BE2C (cell line): ENCODE results near the gene NCMAP.
"Not testable (repeated sequence)": the region's sequence is repeated elsewhere in the genome, so short reads cannot be mapped to it uniquely, and the experiment has no call there.

ENCODE experiments used
- DNase-seq: peaks from one replicate; pipeline ENCODE4 v3.0.0-alpha.2; 2020
- H3K27me3 ChIP-seq: fragments of 250-450 bp; sonication (Bioruptor Pico); 2 replicates; pipeline ENCODE4 v1.5.1; 2020; ENCODE audit warnings: mild to moderate bottlenecking
- H3K36me3 ChIP-seq: fragments of 250-450 bp; sonication (Bioruptor Pico); 2 replicates; pipeline ENCODE4 v1.5.1; 2020; ENCODE audit warnings: mild to moderate bottlenecking
- H3K4me1 ChIP-seq: fragments of 250-450 bp; sonication (Bioruptor Pico); 2 replicates; pipeline ENCODE4 v1.5.1; 2020
- H3K4me3 ChIP-seq: 2 replicates; pipeline ENCODE4 v1.5.1; 2011; ENCODE audit warnings: low read depth, low read length
- H3K9me3 ChIP-seq: fragments of 250-450 bp; sonication (Bioruptor Pico); 2 replicates; pipeline ENCODE4 v1.5.1; 2020
- TF ChIP-seq, protein P1 (sequence below): IDR thresholded peaks from 2 replicates; pipeline ENCODE4 v1.5.1; 2012; ENCODE audit warnings: mild to moderate bottlenecking, low read depth, low read length

The NCMAP gene

GRCh38 chr1:24516506-24516905 lies 39.4 kb upstream of the NCMAP start:
- Histone ChIP-seq H3K9me3 (no peaks in the 10 kb centered on the region), H3K36me3 (no peaks in the 10 kb centered on the region), H3K27me3 (peaks cover 9% of the 10 kb centered on the region), H3K4me3 (no peak overlapping the region), H3K4me1 (no peaks in the 10 kb centered on the region)
- TF ChIP-seq, protein P1, sequence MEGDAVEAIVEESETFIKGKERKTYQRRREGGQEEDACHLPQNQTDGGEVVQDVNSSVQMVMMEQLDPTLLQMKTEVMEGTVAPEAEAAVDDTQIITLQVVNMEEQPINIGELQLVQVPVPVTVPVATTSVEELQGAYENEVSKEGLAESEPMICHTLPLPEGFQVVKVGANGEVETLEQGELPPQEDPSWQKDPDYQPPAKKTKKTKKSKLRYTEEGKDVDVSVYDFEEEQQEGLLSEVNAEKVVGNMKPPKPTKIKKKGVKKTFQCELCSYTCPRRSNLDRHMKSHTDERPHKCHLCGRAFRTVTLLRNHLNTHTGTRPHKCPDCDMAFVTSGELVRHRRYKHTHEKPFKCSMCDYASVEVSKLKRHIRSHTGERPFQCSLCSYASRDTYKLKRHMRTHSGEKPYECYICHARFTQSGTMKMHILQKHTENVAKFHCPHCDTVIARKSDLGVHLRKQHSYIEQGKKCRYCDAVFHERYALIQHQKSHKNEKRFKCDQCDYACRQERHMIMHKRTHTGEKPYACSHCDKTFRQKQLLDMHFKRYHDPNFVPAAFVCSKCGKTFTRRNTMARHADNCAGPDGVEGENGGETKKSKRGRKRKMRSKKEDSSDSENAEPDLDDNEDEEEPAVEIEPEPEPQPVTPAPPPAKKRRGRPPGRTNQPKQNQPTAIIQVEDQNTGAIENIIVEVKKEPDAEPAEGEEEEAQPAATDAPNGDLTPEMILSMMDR, result no peak
- no peak for DNase-seq

- Histone ChIP-seq H3K4me3 (no peak overlapping the region), H3K27me3 (peaks cover 9% of the 10 kb centered on the region), H3K4me1 (no peaks in the 10 kb centered on the region), H3K36me3 (no peaks in the 10 kb centered on the region), H3K9me3 (no peaks in the 10 kb centered on the region)
- TF ChIP-seq, protein P1, result no peak
- no peak for DNase-seq
Observed at GRCh38 chr1:24517898-24518297, 38.0 kb upstream of the NCMAP start.

- not testable (repeated sequence) for H3K9me3 ChIP-seq
Observed at GRCh38 chr1:24520282-24520681, 35.6 kb upstream of the NCMAP start.

GRCh38 chr1:24525606-24526005 lies 30.3 kb upstream of the NCMAP start:
- DNase-seq, result no peak
- Histone ChIP-seq H3K4me1 (no peaks in the 10 kb centered on the region), H3K36me3 (no peaks in the 10 kb centered on the region), H3K9me3 (no peaks in the 10 kb centered on the region), H3K4me3 (no peak overlapping the region), H3K27me3 (peaks cover 4% of the 10 kb centered on the region; the same call in 1 of the 2 replicates)
- TF ChIP-seq, protein P1, result no peak

More at GRCh38 chr1:24520282-24520681, 35.6 kb upstream of the NCMAP start:
- H3K4me1 ChIP-seq, H3K4me3 ChIP-seq, DNase-seq, H3K27me3 ChIP-seq, H3K36me3 ChIP-seq: not testable (repeated sequence)

DNA sequence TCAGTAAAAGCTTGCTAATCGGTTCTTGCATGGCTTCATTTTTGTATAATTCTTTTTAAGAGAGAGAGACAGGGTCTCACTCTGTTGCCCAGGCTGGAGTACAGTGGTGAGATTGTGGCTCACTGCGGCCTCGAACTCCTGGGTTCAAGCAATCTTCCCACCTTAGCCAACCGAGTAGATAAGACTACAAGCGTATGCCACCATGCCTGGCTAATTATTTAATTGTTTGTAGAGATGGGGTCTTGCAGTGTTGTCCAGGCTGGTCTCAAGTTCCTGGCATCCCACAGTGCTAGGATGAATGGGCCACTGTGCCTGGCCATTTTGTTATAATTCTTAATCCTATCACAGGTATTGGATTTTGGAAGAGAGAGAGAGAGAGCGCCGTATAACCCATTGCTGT lies 29.8 kb upstream of the NCMAP start:
- Histone ChIP-seq H3K4me1 (no peaks in the 10 kb centered on the region), H3K4me3 (no peak overlapping the region), H3K27me3 (peaks cover 4% of the 10 kb centered on the region; the same call in 1 of the 2 replicates), H3K9me3 (no peaks in the 10 kb centered on the region), H3K36me3 (no peaks in the 10 kb centered on the region)
- TF ChIP-seq, protein P1, result no peak
- no peak for DNase-seq

GRCh38 chr1:24526940-24527542 lies 28.8 kb upstream of the NCMAP start:
- TF ChIP-seq, protein P1, result peak; percentile 54
- Histone ChIP-seq H3K4me1 (no peaks in the 10 kb centered on the region), H3K36me3 (no peaks in the 10 kb centered on the region), H3K9me3 (no peaks in the 10 kb centered on the region), H3K4me3 (no peak overlapping the region), H3K27me3 (peaks cover 4% of the 10 kb centered on the region; the same call in 1 of the 2 replicates)
- no peak for DNase-seq
